H7 (cell line): Measurements from ENCODE around the gene STMN1. TPM values are rescaled to one million over a fixed set of nuclear protein-coding genes. Genes with fewer than 3 reads are reported as not detected.

Source experiments
- DNase-seq: peaks from one replicate; pipeline ENCODE4 v3.0.0; 2012
- H3K27me3 ChIP-seq: 2 replicates; pipeline ENCODE4 v1.6.0; 2011; ENCODE audit warnings: mild to moderate bottlenecking, low read length; ENCODE audit not compliant: control insufficient read depth, insufficient read depth
- H3K36me3 ChIP-seq: replicated peaks from 2 replicates; pipeline ENCODE4 v1.5.1; 2011; ENCODE audit warnings: low read length; ENCODE audit not compliant: control insufficient read depth, insufficient read depth
- H3K4me3 ChIP-seq: 2 replicates; pipeline ENCODE4 v1.5.1; 2011; ENCODE audit warnings: low read depth, mild to moderate bottlenecking, control low read depth, low read length, moderate library complexity; ENCODE audit not compliant: insufficient read depth
- total RNA-seq: library from RNA; depleted of rRNA; stranded (reverse); fragments of >200 nt; shearing (Covaris generic); gene quantifications from 2 replicates; pipeline ENCODE4 v1.2.3, GENCODE V29; 2014

Gene STMN1
- total RNA-seq, 1 experiment from 2014 or later = 484 TPM

DNA sequence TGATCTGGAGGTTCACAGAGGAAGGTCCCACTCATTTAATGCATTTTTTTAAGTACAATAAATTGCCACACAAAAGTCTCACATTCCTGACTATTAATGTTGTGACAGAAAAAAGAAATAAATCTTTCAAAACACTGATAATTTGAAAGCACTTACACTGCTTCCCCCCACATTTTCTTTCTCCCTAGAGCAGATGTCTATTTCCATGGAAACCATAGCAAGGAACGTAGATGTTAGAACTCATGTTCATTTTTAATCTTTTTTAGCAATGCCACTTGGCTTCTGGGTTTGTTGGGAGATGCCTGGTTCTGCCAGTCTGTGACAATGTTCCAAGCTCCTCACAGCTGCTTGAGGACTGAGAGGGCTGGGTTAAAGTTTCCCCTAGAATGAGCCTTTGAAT lies 1.9 kb upstream of the STMN1 start:
- no peak overlapping the region for H3K4me3 ChIP-seq
- peaks cover 3% of the 10 kb centered on the region for H3K36me3 ChIP-seq
- DNase-seq = no peak
- H3K27me3 ChIP-seq = no peaks in the 10 kb centered on the region; the same call in 1 of the 2 replicates

DNA sequence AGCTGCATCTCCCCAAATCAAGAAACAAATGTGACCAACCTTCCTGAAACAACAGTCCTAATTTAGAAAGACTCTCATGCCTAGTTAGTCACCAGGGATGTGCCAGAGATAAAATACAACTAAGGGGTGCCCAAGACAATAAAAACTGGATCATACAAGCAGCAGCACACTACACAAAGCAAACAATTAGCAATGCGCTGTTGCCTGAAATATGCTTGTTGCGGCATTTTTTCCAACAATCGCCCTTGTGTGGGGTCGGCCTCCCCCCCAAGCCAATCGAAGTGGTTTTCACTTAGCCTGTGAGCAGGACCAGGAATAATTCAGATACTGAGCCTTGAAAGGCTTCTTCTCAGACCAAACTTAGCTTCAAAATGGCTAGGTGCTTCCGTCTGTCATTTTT lies 1.4 kb upstream of the STMN1 start:
- Histone ChIP-seq H3K36me3 (peaks cover 6% of the 10 kb centered on the region), H3K27me3 (no peaks in the 10 kb centered on the region; the same call in 1 of the 2 replicates)
- no peak for DNase-seq

DNA sequence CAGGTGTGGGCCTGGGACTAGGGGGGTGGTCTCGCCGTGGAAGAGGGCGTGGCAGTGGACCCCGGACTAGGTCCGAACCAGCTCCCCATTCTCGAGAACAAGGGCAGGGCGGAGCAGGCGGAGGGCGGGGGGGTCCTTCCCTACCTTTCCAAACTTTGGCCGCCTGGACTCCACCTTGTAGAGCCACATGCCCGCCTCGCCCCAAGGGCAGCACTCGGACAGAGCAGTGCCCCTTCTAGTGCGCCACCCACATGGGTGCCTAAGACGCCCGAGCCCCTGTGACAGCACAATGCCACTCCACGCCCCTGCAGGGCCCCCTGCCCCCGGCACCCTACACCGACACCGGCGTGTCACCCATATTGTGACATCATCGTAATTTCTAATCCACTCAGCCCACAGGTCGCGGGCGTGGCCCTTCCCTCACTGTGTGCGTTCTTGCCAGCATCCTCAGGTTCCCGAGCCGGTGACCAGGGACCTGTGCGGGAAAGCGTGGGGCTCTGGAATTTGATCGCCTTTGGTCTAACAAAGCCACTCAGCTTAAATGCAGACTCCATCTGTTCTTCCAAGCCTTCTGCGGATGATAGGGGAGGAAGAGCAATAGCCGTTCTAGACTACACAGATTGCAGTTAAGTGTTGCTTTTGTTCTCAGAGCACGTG lies 553 bp upstream of the STMN1 start:
- Histone ChIP-seq H3K27me3 (no peaks in the 10 kb centered on the region; the same call in 1 of the 2 replicates), H3K36me3 (peaks cover 10% of the 10 kb centered on the region), H3K4me3 (peak overlapping the region; percentile 90)
- DNase-seq = peak; percentile 67

More for the DNA sequence above, 1.4 kb upstream of the STMN1 start:
- no peak overlapping the region for H3K4me3 ChIP-seq

DNA sequence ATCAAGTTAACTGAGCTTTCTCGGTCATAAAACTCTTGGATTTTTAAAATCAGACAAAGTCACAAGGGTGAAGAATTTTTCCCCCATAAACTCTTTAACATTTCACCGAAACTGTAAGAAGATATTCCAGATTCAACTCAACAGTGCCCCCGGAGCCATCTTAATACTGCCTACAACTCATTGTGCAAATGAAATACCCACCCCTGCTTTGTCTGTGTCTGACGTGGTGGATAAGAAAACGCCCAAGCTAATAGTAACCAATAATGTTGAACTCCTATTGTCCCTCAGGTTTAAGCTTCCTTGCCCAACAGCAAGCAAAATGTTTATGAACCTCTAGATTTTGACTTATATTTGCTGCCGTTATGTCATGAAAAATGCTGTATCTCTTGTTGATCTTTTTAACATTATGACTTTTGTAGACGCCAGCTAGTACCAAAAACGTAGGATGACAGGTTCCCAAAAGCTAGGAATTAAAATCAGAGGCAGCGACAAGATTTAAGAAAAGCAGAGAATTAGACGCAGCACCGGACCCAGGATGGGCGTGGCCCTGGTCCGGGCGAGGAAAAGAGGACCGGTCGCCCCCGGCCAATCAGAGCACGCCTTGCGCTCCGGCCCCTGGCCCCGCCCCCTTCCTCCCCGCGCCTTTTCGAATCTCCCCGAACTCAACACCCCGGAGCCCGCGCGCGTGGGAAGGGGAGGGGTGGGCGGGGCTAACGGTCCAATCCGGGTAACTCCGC lies 1.1 kb downstream of the STMN1 start:
- peak; percentile 97 for DNase-seq
- H3K27me3 ChIP-seq = no peaks in the 10 kb centered on the region; the same call in 1 of the 2 replicates
- H3K4me3 ChIP-seq = peak overlapping the region; percentile 90
- H3K36me3 ChIP-seq = peaks cover 21% of the 10 kb centered on the region

DNA sequence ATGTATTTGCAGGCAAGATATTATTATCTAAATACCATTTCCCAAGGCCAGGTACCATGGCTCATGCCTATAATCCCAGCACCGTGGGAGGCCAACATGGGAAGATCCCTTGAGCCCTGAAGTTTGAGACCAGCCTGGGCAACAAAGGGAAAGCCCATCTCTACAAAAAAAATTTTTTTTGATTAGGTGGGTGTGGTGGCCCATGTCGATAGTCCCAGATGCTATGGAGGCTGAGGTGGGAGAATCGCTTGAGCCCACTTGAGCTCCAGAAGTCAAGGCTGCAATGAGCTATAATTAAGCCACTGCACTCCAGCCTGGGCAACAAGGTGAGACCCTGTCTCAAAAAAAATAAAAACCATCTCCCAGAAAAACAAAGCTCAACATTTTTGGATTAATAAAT lies 2.2 kb downstream of the STMN1 start:
- no peak overlapping the region for H3K4me3 ChIP-seq
- H3K36me3 ChIP-seq = peaks cover 26% of the 10 kb centered on the region

DNA sequence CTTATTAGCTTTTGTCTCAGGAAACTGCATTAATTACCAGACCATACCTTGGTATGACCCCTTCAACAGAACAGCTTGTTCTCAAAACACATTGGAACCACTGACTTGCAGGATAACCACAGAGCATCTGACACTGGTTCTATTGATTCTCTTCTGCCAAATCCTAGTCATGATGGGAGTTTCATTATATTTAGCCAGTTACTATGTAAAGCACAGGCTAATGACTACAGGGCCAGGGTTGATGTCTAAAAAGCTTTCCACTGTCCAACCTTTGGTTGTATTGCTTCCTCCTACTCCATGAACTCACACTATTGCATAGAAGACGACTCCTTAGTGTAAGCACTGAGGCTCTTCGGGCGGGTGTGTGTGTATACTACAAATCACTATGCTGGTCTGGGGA lies 3.8 kb downstream of the STMN1 start:
- Histone ChIP-seq H3K36me3 (peaks cover 26% of the 10 kb centered on the region), H3K4me3 (no peak overlapping the region), H3K27me3 (no peaks in the 10 kb centered on the region; the same call in 1 of the 2 replicates)
- no peak for DNase-seq

More for the DNA sequence above, 2.2 kb downstream of the STMN1 start:
- DNase-seq = no peak
- H3K27me3 ChIP-seq = no peaks in the 10 kb centered on the region; the same call in 1 of the 2 replicates

DNA sequence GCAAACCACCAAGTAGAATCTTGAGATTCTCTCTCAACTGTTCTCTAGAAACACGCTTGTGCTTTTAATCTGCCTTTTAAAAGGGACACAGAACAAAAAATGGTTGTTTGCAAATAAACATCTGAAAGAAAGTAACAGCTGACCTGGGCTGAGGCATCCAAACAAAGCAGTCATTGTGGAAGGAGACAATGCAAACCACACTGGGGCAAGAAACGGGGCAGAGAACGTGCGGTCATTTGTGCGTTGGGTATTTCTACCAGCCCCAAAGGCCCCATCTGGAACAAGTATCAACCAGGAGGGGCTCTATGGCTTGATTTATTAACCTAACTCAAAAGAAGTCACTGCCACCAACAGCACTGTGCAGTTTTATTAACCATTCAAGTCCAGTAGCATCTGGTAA lies 6.0 kb downstream of the STMN1 start:
- DNase-seq = no peak
- no peaks in the 10 kb centered on the region for H3K27me3 ChIP-seq
- no peak overlapping the region for H3K4me3 ChIP-seq
- peaks cover 26% of the 10 kb centered on the region for H3K36me3 ChIP-seq

DNA sequence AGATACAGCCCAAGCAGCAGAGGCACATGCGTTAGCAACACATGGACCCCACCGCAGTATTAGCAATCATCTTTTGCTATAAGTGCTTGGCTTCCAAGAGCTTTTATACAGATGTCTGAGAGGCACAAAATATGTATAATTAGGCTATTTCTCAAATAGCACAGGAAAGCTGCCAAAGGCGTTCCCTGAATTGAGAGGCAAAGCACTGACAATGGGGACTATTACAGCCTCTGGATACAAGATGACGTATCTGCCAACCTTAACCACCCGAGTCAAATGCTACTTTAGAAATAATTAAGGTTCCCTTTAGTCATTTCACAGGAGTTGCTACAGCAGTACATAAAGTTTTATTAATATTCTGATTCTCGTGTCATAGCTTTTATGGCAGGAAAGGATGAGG lies 6.4 kb downstream of the STMN1 start:
- no peaks in the 10 kb centered on the region for H3K27me3 ChIP-seq
- H3K36me3 ChIP-seq = peaks cover 26% of the 10 kb centered on the region
- no peak overlapping the region for H3K4me3 ChIP-seq
- no peak for DNase-seq

DNA sequence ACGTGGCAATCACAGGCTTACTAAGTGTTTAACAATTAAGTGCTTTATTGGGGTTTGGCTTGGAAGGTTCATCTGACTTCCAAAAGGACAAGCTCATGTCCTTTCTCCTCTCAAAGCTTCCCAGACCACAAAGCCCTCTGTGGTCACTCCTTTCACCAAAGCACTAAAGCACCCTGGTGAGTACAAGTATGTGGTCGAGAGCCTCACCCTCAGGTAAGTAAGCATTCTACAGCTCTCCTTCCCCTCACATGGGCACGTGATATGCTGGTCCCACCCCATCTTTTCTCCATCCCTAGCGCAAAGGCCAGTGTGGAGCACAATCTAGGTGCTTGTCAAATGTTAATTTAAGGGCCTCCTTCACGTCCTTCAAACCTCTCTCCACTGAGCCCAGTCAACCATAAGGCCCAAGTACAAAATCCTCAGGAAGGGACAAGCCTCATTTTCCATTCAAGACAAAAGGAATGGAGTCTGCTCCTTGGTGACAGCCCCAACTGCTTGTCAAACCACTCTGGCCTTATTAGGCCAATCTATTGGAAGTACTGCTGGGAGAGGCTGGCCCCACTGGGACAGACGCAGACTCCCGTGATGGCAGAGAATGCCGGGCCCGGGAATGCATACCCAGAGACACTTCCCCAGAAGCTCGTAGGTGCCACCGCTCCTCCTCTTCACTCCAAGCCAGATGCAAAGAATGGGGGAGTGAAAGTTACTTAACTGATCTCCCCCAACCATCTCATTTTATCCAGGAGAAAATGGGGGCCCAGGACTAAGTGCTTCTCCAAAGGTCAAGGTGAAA lies 7.8 kb downstream of the STMN1 start:
- H3K27me3 ChIP-seq = no peaks in the 10 kb centered on the region
- H3K36me3 ChIP-seq = peaks cover 25% of the 10 kb centered on the region

DNA sequence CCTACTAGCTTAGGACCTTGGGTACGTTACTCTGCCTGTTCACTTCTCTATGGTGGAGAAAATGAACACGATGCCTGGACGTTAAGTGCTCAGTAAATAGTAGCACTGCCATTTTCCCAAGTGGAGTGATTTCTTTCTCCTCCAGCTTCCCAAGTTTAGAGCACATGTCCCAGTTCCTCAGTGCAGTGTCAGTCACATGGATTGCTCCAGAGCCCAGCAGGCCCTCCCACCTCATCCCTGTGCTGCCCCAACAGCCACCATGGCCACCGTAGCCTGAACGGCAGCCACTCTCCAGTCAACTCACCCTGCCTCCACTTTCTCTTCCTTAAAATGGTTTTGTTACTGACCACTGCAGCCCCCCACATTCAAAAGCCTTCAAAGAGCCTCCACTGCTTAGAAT lies 8.5 kb downstream of the STMN1 start:
- Histone ChIP-seq H3K4me3 (no peak overlapping the region), H3K27me3 (no peaks in the 10 kb centered on the region), H3K36me3 (peaks cover 21% of the 10 kb centered on the region)
- DNase-seq = no peak

More for the DNA sequence above, 7.8 kb downstream of the STMN1 start:
- no peak for DNase-seq
- H3K4me3 ChIP-seq = no peak overlapping the region

DNA sequence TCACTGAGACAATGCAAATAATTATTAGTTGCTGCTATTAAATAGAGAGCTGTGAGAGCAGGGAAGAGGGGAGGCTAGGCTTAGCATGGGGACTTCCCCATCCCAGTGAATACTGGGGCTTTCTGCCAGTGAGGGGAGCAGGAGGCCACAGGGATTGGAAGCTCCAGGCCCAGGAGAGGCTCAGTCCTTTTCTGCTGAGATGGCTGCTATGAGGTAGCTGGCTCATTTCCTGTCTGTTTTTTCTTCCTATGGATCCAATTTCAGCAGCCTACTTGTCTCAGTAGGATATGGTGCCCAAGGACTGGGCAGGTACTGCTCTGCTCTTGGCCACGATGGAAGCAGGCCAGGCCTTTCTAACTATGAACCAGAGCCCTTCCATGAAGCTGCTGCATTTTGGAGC lies 10.0 kb downstream of the STMN1 start:
- H3K27me3 ChIP-seq = no peaks in the 10 kb centered on the region
- H3K36me3 ChIP-seq = peaks cover 13% of the 10 kb centered on the region
- H3K4me3 ChIP-seq = no peak overlapping the region
- no peak for DNase-seq

DNA sequence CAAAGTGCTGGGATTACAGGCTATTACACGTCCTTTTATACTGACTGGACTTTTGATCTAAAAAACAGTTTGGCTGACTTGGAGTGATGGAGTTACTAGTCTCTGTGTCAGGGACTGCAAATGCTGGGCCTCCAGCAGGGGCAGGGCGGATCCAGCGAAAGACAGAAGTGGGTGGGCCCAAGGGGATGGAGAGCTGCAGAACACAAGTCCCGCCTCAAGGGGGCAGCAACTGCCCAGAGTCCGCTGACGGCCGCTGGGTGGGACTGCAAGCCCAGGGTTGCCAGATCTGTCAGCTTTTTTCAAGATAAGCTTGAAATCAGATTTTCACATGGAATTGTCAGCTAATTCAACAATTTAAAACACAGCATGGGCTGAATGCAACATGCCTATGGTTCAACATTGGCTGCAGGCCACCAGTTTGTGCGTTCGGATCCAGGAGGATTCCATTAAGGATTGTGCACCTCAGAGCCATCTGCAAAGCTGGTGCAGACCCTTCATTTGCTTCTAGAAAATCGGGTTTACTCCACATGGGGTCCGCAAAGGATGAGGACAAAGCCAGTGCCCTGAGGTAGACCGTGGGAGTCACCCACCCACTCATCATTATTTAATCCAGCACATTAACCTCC lies 10.7 kb downstream of the STMN1 start:
- H3K4me3 ChIP-seq = no peak overlapping the region
- H3K36me3 ChIP-seq = peaks cover 8% of the 10 kb centered on the region
- peak; percentile 96 for DNase-seq
- H3K27me3 ChIP-seq = no peaks in the 10 kb centered on the region

DNA sequence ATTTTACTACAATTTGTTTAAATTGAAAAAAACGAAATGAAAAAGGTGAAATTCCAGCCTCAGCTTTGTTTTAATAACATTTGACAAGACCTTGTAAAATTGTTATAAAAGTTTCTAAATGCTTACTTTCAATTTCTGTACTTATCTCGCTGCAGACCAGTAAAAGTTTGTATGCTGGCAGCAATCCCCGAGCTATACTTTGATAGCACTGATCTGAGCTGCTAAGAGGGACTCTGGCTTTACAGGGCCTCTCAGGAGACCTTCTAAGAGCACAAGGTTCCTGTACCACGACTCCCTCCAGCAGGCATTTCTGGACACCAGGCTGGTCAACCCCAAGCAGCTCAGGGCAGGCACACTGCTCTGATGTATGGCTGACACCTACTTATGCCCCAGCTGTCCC lies 13.1 kb downstream of the STMN1 start:
- no peaks in the 10 kb centered on the region; the same call in none of the 2 replicates for H3K36me3 ChIP-seq
- DNase-seq = no peak
- H3K27me3 ChIP-seq = no peaks in the 10 kb centered on the region
- H3K4me3 ChIP-seq = no peak overlapping the region

DNA sequence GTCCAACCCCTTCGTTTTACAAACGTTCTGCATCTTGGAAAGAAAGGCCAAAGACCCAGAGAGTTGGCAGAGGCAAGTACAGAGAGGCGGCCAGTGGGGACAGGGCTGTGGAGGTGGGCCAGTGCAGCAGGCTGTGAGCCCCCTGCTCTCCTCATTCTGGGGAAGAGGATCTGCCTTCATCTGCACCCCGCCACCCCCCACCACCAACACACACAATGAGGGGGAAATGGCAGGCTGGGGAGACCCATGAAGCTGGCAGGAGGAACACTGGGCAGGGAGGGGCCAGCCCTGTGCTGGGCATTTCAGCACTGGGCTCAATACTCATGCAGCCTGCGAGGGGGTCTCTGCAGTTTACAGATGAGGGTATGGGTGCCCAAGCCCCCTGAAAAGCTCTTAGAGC lies 14.6 kb downstream of the STMN1 start:
- no peak for DNase-seq
- Histone ChIP-seq H3K27me3 (no peaks in the 10 kb centered on the region), H3K36me3 (no peaks in the 10 kb centered on the region; the same call in none of the 2 replicates), H3K4me3 (no peak overlapping the region)
